IgD-negative memory B cell (primary cell): ENCODE results near the gene XRN2. TPM values are rescaled to one million over a fixed set of nuclear protein-coding genes. Genes with fewer than 3 reads are reported as not detected.

Source experiments
- H3K27ac Mint-ChIP-seq, 3 donors: one replicate each; pipeline ENCODE4 v1.8.0; 2020 to 2022; ENCODE audit warnings: mild to moderate bottlenecking in 3 of 3, mixed read lengths in 3 of 3, moderate library complexity in 1 of 3
- H3K27me3 Mint-ChIP-seq: one replicate; pipeline ENCODE4 v1.8.0; 2021; ENCODE audit warnings: mixed read lengths
- H3K36me3 Mint-ChIP-seq: one replicate; pipeline ENCODE4 v1.8.0; 2020; ENCODE audit warnings: mild to moderate bottlenecking, mixed read lengths
- H3K4me1 Mint-ChIP-seq, 3 donors: one replicate each; pipeline ENCODE4 v1.8.0; 2020 to 2022; ENCODE audit warnings: mixed read lengths in 3 of 3, mild to moderate bottlenecking in 1 of 3
- H3K4me3 Mint-ChIP-seq, 4 donors: one replicate each; pipeline ENCODE4 v1.8.0; 2020 to 2022; ENCODE audit warnings: mild to moderate bottlenecking in 4 of 4, mixed read lengths in 4 of 4, moderate library complexity in 3 of 4
- H3K9me3 Mint-ChIP-seq, 3 donors: one replicate each; pipeline ENCODE4 v1.8.0; 2020 to 2021; ENCODE audit warnings: mixed read lengths in 3 of 3, mild to moderate bottlenecking in 1 of 3
- polyA plus RNA-seq: library from polyadenylated mRNA; unstranded; fragments of 300-500 nt; fragmentation: Illumina TruSeq; gene quantifications from one replicate; pipeline ENCODE4 v1.2.3, GENCODE V29; 2021

The XRN2 gene
- polyA plus RNA-seq, 1 donor from 2014 or later = 48.4 TPM

DNA sequence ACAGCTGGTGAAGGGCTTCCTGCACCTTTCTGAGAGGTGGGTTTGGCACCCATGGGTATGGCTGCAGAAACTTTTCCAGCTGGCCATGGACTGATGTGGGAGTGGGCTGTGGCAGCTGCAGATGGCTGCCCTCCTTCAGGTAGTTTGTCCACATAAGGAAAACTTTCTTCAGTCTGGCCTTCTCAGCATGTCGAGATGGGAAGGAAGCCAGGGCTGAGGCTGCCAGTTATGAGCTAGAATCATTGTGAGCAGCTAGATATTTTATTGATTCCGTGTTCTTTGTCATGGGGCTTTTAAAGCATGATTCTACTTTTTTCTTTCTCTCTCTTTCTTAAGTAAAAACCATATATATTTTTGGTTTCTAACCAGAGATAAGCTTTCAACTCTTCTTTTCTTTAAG is 77.6 kb downstream of the XRN2 start:
- Mint-ChIP-seq H3K9me3 (no peaks in the 10 kb centered on the region), H3K36me3 (peaks cover 3% of the 10 kb centered on the region), H3K27ac (no peak overlapping the region), H3K4me3 (no peak overlapping the region), H3K4me1 (no peaks in the 10 kb centered on the region), H3K27me3 (no peaks in the 10 kb centered on the region)

- Mint-ChIP-seq H3K36me3 (peaks cover 3% of the 10 kb centered on the region), H3K27me3 (no peaks in the 10 kb centered on the region), H3K27ac (no peak overlapping the region), H3K4me1 (no peaks in the 10 kb centered on the region), H3K9me3 (no peaks in the 10 kb centered on the region), H3K4me3 (no peak overlapping the region)
These were observed 78.5 kb downstream of the XRN2 start for GRCh38 chr20:21381619-21382018.

DNA sequence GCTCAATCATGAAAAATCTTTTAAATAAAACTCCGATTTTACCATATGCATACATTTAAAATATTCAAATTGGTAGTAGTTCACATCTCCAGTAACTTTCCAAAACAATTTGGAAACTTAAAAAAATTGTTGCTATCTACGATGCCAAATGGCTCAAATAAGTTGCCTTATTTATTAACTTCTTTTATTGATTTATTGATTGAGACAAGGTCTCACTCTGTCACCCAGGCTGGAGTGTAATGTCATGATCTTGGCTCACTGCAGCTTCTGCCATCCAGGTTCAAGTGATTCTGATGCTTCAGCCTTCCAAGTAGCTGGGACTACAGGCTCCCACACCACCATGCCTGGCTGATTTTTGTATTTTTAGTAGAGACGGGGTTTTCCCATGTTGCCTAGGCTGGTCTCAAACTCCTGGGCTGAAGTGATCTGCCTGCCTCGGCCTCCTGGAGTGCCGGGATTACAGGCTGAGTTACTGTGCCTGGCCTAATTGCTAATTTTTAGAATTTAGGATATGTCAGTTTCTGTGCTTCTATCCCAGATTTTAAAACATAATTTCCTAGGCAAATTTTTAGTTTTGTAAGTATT is 81.3 kb downstream of the XRN2 start:
- peaks cover 5% of the 10 kb centered on the region for H3K36me3 Mint-ChIP-seq
- no peaks in the 10 kb centered on the region for H3K4me1 Mint-ChIP-seq
- no peak overlapping the region for H3K27ac Mint-ChIP-seq
- no peaks in the 10 kb centered on the region for H3K9me3 Mint-ChIP-seq
- H3K27me3 Mint-ChIP-seq = no peaks in the 10 kb centered on the region
- H3K4me3 Mint-ChIP-seq = no peak overlapping the region

GRCh38 chr20:21386111-21386510 is 83.0 kb downstream of the XRN2 start:
- no peak overlapping the region for H3K27ac Mint-ChIP-seq
- H3K27me3 Mint-ChIP-seq = peaks cover 3% of the 10 kb centered on the region
- H3K4me3 Mint-ChIP-seq = no peak overlapping the region
- peaks cover 0 to under 1% (median 0%) of the 10 kb centered on the region in 3 donors for H3K4me1 Mint-ChIP-seq
- no peaks in the 10 kb centered on the region for H3K9me3 Mint-ChIP-seq
- H3K36me3 Mint-ChIP-seq = peaks cover 9% of the 10 kb centered on the region

DNA sequence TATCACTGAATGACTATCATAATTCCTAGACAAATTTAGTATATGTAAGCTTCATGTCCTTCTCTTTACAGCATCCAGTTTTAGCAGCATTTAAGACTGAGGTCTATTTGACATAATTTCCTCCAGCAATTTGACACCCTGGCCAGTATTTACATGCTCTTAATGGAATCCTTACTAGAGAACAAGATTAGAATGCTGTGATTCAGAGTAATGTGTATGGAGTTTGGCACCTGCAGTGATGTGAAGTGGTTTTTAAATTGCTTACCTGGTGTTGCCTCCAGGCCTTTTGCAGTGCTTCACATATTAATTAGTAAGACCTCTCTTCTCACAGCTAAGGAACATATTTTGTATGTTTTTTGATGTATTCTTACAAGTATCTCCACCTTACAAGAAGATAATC is 84.4 kb downstream of the XRN2 start:
- H3K27me3 Mint-ChIP-seq = peaks cover 13% of the 10 kb centered on the region
- no peak overlapping the region for H3K27ac Mint-ChIP-seq
- no peak overlapping the region for H3K4me3 Mint-ChIP-seq
- peaks cover 4 to 9% (median 7%) of the 10 kb centered on the region in 3 donors for H3K4me1 Mint-ChIP-seq
- H3K9me3 Mint-ChIP-seq = peaks cover 0 to 2% (median 0%) of the 10 kb centered on the region in 3 donors
- H3K36me3 Mint-ChIP-seq = peaks cover 11% of the 10 kb centered on the region

GRCh38 chr20:21388566-21388965 is 85.4 kb downstream of the XRN2 start:
- no peak overlapping the region for H3K27ac Mint-ChIP-seq
- peaks cover 6 to 16% (median 12%) of the 10 kb centered on the region in 3 donors for H3K4me1 Mint-ChIP-seq
- peaks cover 24% of the 10 kb centered on the region for H3K27me3 Mint-ChIP-seq
- H3K36me3 Mint-ChIP-seq = peaks cover 11% of the 10 kb centered on the region
- no peak overlapping the region for H3K4me3 Mint-ChIP-seq
- peaks cover 0 to 2% (median 0%) of the 10 kb centered on the region in 3 donors for H3K9me3 Mint-ChIP-seq

DNA sequence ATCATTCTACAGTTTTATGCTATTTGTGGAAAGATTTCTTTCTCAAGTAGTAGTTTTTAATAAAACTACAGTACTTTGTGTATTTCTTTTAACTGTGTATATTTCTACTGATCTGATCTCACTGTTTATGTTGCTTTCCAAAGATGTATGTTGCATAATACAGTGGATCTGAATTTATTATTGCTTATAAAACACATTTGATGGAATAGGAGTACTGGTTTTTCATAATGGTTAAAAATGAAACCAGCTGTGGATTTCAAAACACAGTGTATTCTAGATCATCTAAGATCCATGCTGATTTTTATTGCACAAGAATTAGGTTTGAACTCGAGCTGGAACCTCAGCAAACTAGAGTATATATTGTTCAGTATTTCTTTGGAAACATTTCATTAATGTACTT is 86.2 kb downstream of the XRN2 start:
- H3K27me3 Mint-ChIP-seq = peaks cover 27% of the 10 kb centered on the region
- H3K4me3 Mint-ChIP-seq = no peak overlapping the region
- H3K9me3 Mint-ChIP-seq = peaks cover 0 to 2% (median 0%) of the 10 kb centered on the region in 3 donors
- peaks cover 11% of the 10 kb centered on the region for H3K36me3 Mint-ChIP-seq
- H3K27ac Mint-ChIP-seq = no peak overlapping the region
- peaks cover 6 to 16% (median 12%) of the 10 kb centered on the region in 3 donors for H3K4me1 Mint-ChIP-seq

- peaks cover 0 to 5% (median 0%) of the 10 kb centered on the region in 3 donors for H3K9me3 Mint-ChIP-seq
- H3K4me3 Mint-ChIP-seq = no peak overlapping the region
- H3K4me1 Mint-ChIP-seq = peaks cover 11 to 23% (median 12%) of the 10 kb centered on the region in 3 donors
- H3K36me3 Mint-ChIP-seq = peaks cover 11% of the 10 kb centered on the region
- H3K27me3 Mint-ChIP-seq = peaks cover 35% of the 10 kb centered on the region
- H3K27ac Mint-ChIP-seq = no peak overlapping the region
These were observed 87.6 kb downstream of the XRN2 start for GRCh38 chr20:21390768-21391167.

- H3K27ac Mint-ChIP-seq = peak overlapping the region in 1 of 3 donors; percentile 73
- H3K27me3 Mint-ChIP-seq = peaks cover 35% of the 10 kb centered on the region
- peaks cover 11 to 23% (median 12%) of the 10 kb centered on the region in 3 donors for H3K4me1 Mint-ChIP-seq
- H3K36me3 Mint-ChIP-seq = peaks cover 11% of the 10 kb centered on the region
- H3K9me3 Mint-ChIP-seq = peaks cover 0 to 5% (median 0%) of the 10 kb centered on the region in 3 donors
- H3K4me3 Mint-ChIP-seq = no peak overlapping the region
These were observed 88.2 kb downstream of the XRN2 start for GRCh38 chr20:21391185-21391971.

- H3K27ac Mint-ChIP-seq = peak overlapping the region in 1 of 3 donors; percentile 73
- H3K27me3 Mint-ChIP-seq = peaks cover 35% of the 10 kb centered on the region
- H3K4me3 Mint-ChIP-seq = no peak overlapping the region
These were observed 88.8 kb downstream of the XRN2 start for GRCh38 chr20:21391972-21392352.

DNA sequence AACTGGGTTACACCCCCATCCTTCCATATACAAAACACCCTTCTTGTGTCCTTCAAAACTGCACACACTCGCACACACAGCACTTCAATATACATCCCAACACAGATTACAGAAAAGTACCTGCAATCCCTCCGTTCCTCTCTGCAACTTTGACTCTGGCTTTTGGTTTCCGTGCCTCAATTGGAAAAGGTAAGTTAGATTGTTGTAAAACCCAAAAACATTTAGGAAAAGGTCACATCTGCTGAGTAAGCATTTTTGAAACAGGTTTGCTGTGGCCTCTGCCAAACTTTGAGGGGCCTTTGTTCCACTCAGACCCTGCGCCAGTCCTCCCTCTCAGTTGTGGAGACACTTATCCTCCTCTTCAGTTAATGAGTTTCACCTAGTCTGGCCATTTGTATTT is 90.0 kb downstream of the XRN2 start:
- Mint-ChIP-seq H3K27ac (peak overlapping the region in 2 of 3 donors; percentile 0 to 9), H3K4me1 (peaks cover 12 to 23% (median 12%) of the 10 kb centered on the region in 3 donors), H3K4me3 (peak overlapping the region in 1 of 4 donors; percentile 70), H3K27me3 (peaks cover 42% of the 10 kb centered on the region), H3K9me3 (peaks cover 0 to 5% (median 0%) of the 10 kb centered on the region in 3 donors), H3K36me3 (peaks cover 10% of the 10 kb centered on the region)

More at GRCh38 chr20:21391972-21392352, 88.8 kb downstream of the XRN2 start:
- peaks cover 0 to 5% (median 0%) of the 10 kb centered on the region in 3 donors for H3K9me3 Mint-ChIP-seq
- peaks cover 11 to 23% (median 12%) of the 10 kb centered on the region in 3 donors for H3K4me1 Mint-ChIP-seq
- peaks cover 11% of the 10 kb centered on the region for H3K36me3 Mint-ChIP-seq

DNA sequence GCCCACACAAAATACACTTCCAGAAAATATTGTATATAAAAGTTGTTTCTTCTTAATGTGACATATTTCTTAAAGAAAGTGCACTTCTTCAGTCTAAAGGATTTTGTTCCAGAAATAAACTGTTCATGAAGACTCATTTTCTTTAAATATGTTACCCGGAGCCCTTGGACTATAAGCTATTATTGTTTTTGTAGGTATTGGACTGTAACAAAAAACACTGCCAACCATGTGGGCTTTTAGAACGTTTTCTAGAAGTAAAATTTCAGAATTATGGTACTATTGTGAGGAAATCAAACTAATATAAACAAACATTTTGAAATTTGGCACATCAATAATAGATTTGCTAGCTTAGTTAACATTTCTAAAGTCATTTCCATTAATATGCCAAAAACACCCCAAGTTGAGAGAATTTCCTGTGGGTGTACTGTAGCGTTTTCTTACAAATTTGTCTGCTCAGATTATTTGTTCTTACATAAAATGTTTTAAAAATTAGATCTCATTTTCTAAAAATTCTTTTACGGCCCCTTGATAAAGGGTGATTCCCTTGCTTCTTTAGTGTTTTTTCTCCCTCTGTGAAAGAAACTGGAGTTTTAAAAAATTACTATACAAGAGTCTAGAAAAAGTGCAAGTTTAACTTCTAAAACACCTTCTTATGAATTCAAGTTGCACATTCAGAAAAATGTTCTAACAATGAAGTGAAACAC is 90.8 kb downstream of the XRN2 start:
- peaks cover 0 to 11% (median 7%) of the 10 kb centered on the region in 3 donors for H3K9me3 Mint-ChIP-seq
- peaks cover 12 to 23% (median 12%) of the 10 kb centered on the region in 3 donors for H3K4me1 Mint-ChIP-seq
- peaks cover 50% of the 10 kb centered on the region for H3K27me3 Mint-ChIP-seq
- peak overlapping the region in 1 of 3 donors; percentile 0 for H3K27ac Mint-ChIP-seq
- H3K4me3 Mint-ChIP-seq = no peak overlapping the region
- H3K36me3 Mint-ChIP-seq = peaks cover 8% of the 10 kb centered on the region

DNA sequence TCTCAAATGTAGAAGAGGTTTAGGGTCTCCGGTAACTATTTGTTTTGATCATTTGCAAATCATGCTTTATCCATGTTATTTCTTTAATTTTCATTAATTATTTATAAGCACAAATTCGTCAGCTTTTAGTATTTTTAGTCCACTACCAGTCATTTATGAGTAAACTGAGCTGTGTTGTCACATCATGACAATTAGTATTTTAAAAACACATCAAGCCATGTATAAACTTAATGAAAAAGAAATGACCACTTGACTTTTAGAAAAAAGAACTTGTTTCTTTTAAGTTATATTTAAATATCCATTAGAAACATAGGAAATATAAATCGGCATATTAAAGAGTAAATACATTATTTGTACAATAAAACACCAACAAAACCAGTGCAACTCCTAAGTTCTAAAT is 91.4 kb downstream of the XRN2 start:
- peaks cover 54% of the 10 kb centered on the region for H3K27me3 Mint-ChIP-seq
- peaks cover 8% of the 10 kb centered on the region for H3K36me3 Mint-ChIP-seq
- peaks cover 12 to 23% (median 12%) of the 10 kb centered on the region in 3 donors for H3K4me1 Mint-ChIP-seq
- H3K9me3 Mint-ChIP-seq = peaks cover 0 to 11% (median 10%) of the 10 kb centered on the region in 3 donors
- no peak overlapping the region for H3K4me3 Mint-ChIP-seq
- no peak overlapping the region for H3K27ac Mint-ChIP-seq

DNA sequence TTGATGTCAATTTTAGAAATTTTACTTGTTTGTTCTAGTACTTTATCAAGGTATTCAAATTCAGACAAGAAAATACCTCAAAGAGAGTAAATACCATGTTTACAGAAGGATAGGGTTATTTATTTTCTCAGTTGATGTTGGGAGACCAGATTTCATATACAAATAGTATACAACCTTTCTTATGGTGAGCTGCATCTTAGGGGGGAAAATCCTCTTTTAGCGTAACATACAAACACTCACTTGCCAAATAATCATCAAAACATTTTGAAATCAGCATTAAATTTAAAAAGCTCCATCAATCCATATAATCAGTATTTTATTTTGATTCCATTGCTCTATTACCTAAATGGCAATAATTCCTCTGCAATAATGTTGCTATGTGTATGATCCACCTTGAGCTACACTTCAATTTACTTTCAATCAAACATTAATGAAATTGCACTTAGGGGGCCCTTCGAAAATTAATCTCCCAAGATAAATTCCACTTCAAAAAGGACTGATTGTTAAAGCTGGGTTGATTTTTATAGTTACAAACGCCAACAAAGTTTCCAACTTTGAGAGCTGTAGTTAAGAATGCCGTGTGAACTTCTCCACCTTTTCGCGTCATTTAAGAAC is 92.0 kb downstream of the XRN2 start:
- Mint-ChIP-seq H3K9me3 (peaks cover 0 to 11% (median 10%) of the 10 kb centered on the region in 3 donors), H3K4me3 (peak overlapping the region in 2 of 4 donors; percentile 54 to 57), H3K4me1 (peaks cover 12 to 23% (median 12%) of the 10 kb centered on the region in 3 donors), H3K36me3 (peaks cover 6% of the 10 kb centered on the region), H3K27me3 (peaks cover 57% of the 10 kb centered on the region), H3K27ac (peak overlapping the region in 2 of 3 donors; percentile 31 to 82)
